ENCODE measurements around the gene ANXA6.
A peak's percentile ranks its signal among the peaks of the same experiment; 100 is the strongest.

Gene ANXA6

GRCh38 chr5:151151793-151152192, 5.8 kb downstream of the ANXA6 start:
- peak; percentile 67 for DNase-seq

DNA sequence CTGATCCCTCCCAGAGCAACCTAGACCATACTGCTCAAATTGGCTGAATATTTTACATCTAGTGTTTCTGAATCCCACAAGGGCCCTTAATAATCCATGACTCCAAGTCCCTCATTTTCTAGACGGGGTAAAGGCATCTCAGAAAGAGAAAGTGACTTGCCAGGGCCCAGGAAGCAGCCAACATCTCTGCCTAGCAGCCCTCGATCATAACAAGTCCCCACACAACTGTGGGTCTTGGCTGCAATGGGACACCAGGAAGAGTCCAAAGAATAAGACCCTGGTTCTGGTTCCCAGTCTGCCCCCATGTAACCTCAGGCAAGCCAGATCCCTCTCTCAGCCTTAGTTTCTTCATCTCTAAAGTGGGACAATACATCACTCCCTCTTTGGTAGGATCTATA, 6.3 kb downstream of the ANXA6 start:
- no peak for DNase-seq

DNA sequence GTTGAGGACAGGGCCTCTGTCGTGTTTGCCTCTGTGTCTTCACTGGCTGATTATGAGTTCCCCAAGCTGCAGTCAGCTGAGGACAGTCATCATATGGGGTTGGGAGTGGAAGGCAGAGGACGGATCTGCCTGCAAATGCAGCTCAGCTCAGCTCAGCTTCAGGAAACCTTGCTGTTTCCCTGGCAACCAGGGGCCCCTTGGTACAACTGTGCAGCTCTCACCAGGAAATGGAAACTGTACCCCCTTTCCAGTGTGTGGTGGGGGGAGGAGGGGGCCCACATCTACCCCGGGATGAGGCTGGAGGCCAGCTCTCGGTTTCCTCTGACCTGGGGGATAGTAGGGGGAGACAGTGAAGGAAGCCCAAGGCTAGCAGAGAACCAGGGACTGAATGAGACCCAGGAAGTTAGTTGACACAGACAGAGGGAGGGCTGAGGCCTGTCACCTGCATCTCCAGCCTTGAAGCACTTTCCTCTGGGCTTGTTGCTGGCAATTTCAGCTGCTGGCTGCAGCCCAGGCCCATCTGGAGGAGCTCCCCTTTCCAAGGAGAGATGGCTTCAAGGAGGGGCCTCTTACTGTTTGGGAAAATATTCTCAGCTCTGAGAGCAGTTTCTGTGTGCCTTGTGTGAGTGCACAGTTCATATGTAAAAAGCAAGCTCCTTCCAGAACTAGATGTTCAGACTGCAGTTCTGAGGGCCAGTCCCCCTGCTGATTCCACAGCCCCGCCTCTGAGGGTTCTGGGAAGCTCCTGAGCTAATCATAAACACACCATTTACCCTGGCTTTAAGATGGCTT, 6.9 kb downstream of the ANXA6 start:
- peak; percentile 37 for DNase-seq

DNA sequence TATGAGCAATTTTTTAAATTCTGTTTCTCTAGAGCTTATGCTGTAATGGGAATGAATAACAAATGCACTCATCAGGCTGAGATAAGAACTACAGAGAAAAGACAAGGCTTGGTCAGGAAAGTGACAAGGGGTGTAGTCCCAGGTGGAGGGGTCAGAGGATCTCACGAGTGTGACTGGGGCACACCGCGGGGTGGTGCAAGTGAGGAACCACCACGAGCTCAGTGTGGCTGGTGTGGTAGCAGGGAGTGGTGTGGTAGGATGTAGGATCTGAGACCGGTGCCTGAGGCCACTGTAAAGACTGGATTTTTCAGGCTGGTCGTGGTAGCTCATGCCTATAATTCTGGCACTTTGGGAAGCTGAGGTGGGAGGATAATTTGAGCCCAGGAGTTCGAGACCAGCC, 9.0 kb downstream of the ANXA6 start:
- DNase-seq, result no peak

- no peak for DNase-seq
These were observed 10.5 kb downstream of the ANXA6 start for GRCh38 chr5:151147033-151147432.

DNA sequence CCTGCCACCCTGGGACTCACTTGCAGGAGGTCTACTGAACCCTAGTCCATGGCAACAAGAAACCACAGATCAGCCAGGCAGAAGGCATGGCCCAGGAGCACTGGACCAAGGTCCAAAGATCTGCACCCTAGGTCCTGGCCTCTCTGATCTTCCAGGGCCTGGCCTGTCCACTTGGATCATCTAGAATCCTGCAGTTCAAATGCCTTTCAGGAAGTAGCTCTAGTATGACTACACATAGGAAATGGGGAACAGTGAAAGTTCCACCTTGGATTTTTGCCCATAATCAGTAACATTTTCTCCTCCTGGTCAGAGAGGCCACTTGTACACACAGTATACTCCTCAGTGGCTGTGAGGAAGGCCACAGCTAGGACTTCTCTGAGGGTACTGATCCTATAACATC, 11.5 kb downstream of the ANXA6 start:
- no peak for DNase-seq

DNA sequence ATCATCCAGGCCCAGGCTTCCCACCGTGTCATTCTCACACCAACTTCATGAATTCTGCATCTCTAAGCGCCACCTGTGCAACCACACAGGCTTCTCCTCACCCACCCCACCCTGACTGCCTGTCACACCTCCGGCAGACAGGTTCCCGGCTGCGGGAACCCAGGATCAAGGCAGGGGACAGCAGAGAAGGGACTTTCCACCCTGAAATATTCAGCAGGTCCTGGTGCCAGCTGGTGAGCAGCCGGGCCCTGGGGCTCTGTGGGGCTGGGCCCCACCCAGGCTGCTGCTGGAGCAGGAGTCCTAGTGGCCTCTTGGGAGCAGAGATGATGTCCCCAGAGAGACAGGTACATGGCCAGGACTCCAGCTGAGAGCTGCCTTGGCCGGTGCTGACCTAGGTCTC, 12.7 kb downstream of the ANXA6 start:
- DNase-seq, result no peak

- no peak for DNase-seq
These were observed 13.3 kb downstream of the ANXA6 start for GRCh38 chr5:151144275-151144674.

GRCh38 chr5:151143645-151144044, 13.9 kb downstream of the ANXA6 start:
- DNase-seq, result no peak

- no peak for DNase-seq
These were observed 14.6 kb downstream of the ANXA6 start for GRCh38 chr5:151142933-151143332.

GRCh38 chr5:151141535-151141934, 16.0 kb downstream of the ANXA6 start:
- peak; percentile 7 for DNase-seq

GRCh38 chr5:151140686-151141459, 16.7 kb downstream of the ANXA6 start:
- no peak for DNase-seq

DNA sequence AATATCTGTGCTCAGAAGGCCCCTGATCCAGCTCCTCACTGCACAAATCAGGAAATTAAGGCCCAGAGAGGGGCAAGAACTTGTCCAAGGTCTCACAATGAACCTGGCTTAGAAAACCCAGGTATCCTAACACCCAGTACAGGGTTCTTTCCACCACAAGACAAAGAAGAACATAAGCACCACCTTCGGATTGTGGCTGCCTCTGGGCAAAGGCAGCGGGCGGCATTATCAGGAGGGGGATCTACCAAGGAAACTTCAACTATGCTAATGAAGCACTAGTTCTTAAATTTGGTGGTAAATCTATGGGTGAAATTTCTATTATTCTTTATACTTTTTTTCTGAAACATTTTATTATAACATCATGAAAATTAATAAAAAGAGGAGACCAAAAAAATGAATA, 17.9 kb downstream of the ANXA6 start:
- no peak for DNase-seq

GRCh38 chr5:151139015-151139414, 18.6 kb downstream of the ANXA6 start:
- no peak for DNase-seq

GRCh38 chr5:151138114-151138513, 19.5 kb downstream of the ANXA6 start:
- no peak for DNase-seq

GRCh38 chr5:151137067-151137825, 20.3 kb downstream of the ANXA6 start:
- no peak for DNase-seq

DNA sequence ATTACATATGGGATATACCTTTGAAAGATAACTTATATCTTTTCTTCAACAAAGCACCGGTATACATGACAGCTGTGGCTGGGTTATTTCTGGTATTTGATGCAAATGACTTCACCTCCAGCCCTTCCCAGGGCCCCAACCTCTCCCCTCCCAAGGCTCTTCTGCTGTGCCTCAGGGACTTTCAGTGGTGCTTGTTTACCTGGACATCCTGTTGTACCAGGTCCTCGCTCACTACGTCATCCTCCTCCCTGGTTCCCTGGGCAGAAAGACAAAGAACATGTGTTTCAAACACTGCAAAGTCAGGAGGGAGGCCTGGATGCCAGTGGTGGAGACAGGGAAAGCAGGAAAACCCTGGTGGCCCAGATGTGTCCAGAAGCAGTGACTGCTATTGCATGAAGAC, 23.4 kb downstream of the ANXA6 start:
- no peak for DNase-seq

DNA sequence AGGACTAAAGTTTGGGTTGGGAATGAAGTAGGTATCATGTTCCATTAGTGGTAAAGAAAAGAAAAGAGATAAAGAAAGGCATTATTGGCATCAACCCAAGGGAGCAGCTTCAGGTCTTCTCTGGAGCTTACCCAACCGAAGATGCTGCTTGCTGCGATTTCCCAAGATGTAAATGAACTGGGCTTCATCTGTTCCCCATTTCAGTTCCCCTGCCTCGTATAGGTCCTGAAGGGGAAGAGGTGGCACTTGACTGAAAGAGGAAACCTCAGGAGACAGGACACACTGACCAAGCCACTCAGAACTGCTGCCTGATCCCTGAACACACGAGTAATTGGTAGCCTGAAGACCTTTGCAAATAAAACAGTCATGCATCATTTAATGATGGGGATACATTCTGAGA, 24.6 kb downstream of the ANXA6 start:
- no peak for DNase-seq

DNA sequence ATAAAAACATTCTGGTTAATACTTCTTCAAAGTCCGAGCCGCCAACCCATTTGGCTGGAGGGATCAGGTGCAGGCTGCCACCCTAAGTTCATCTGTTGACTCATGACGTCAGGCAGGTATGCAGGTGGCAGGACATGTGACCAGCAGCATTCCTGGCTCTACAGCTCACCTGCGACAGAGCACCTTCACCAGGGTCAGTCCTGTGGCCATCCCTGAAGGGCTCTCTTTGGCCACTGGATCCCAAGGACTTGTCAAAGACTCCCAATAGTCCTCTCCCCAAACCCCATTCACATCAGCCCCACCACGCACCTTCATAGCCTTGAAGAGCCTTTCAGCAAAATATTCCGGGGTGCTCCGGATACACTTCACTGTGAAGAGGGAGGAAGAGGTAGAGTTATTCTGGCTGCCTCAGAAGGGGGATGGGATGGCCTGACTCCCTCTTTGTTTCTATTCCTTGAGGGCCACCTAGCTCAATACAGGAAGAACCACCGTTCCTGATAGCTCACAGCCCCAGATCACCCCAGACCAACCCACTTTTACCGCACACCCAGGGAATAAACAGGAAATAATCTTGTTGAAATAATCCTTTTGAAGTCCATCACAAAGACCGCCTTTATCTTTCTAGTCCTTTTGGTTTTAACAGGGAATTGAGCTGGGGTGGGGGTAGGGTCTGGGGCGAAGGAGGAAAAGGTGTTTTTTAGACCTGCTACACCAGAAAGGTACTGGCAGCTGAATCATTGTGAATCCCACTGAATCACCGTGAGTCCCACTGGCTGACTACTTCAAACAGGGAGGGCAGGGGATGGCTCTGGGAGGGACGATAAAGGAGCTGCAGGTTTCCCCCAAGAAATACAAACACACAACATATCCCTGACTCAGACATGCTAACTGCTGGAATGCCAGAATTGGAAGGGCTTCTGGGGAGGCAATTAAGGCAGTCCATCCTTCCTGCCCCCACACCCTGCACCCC, 26.4 kb downstream of the ANXA6 start:
- DNase-seq, result no peak

- DNase-seq, result no peak
These were observed 27.2 kb downstream of the ANXA6 start for GRCh38 chr5:151130235-151130921.

DNA sequence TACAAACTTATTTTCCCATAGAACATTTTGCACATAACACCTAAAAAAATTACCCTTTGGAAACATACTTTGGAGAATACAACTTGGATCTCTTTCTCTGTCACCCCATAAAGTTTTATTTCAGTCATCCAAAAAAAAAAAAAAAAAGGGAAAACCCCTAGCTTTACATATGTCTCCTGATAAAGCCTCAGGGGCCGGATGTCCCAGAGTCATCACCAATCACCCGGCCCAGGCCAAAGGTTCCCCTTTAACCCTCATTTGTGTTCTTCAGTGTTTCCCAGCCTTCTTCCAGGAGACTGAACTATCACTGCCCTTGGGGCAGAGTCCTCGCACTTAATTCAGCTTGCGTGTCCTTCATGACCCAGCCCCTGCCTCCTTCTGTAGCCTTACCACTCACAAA, 28.8 kb downstream of the ANXA6 start:
- no peak for DNase-seq

DNA sequence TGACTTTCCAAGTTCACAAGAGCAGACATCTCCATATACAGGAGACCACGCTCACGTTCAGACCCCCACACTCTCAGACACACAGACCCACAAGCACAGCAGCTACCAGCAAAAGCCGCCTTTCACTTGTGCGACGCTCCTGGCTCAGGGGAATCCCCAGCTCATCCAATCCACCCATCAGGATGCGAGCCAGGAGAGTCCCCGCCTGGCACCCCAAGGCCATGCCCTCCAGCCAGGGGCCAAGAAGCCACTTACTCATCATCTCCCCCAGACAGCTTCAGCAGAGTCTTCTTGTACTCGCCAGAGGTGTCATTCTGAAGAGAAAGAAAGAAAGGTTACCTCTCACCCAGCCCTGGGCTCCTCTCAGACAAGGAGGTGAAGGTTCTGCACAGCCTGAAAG, 29.7 kb downstream of the ANXA6 start:
- no peak for DNase-seq
